Neural cell (in vitro differentiated cells): ENCODE data around the gene TUB.

ENCODE experiments used
- EP300 ChIP-seq: fragments of 450-650 bp; conservative IDR thresholded peaks from 2 replicates; pipeline ENCODE4 v1.6.1; 2014; ENCODE audit warnings: antibody characterized with exemption, mild to moderate bottlenecking, moderate library complexity; ENCODE audit not compliant: poor library complexity, severe bottlenecking
- EZH2 ChIP-seq: fragments of 200-600, 300-800 bp; shearing (Covaris generic), sonication (generic); IDR thresholded peaks from 2 replicates; pipeline ENCODE4 v1.6.1; 2014; ENCODE audit warnings: antibody characterized with exemption, low read length, borderline replicate concordance, mild to moderate bottlenecking; ENCODE audit not compliant: insufficient read depth, poor library complexity, severe bottlenecking
- POLR2AphosphoS5 ChIP-seq: IDR thresholded peaks from 2 replicates; pipeline ENCODE4 v1.6.1; 2012
- SMC3 ChIP-seq: fragments of 450-650 bp; conservative IDR thresholded peaks from 2 replicates; pipeline ENCODE4 v1.6.1; 2014; ENCODE audit warnings: antibody characterized with exemption, mild to moderate bottlenecking, moderate library complexity; ENCODE audit not compliant: poor library complexity
- TF ChIP-seq, protein P1 (sequence below): fragments of 450-650 bp; IDR thresholded peaks from 2 replicates; pipeline ENCODE4 v1.5.1; 2014; ENCODE audit warnings: antibody characterized with exemption, mild to moderate bottlenecking, moderate library complexity; ENCODE audit not compliant: poor library complexity, severe bottlenecking

DNA sequence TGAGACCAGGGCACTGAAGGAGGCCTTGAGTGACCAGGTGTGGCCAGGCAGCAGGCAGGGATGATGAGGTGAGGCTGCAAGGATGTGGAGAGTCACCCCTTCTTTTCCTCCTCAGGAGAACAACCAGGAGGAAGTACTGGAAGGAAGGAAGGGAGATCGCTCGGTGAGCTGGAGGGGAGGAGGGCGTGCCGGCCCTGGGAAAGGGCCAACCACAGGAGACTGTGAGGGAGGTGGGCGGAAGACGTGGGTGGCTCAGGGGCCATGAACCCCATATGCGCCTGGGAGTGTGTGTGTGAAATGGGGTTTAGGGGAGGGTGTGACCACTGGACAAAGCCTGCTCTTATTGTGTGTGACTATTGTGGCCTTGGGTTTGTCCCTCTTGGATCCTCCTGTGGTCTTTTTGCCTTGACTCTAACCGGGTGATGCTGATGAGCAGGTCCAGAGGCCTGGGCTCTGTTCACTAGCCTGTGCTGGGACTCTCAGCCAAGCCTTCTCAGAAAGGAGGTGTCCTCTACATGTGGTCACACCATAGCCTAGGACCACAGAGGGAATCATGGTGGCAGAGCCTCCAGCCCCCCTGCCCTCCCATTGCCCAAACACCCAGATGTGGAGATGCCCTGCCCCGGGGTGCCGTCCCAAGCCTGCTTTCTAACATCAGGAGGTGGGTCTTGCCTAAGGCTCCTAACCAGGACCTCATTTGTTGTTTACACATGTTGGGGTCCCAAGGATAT, 41.3 kb upstream of the TUB start:
- TF ChIP-seq, protein P1, sequence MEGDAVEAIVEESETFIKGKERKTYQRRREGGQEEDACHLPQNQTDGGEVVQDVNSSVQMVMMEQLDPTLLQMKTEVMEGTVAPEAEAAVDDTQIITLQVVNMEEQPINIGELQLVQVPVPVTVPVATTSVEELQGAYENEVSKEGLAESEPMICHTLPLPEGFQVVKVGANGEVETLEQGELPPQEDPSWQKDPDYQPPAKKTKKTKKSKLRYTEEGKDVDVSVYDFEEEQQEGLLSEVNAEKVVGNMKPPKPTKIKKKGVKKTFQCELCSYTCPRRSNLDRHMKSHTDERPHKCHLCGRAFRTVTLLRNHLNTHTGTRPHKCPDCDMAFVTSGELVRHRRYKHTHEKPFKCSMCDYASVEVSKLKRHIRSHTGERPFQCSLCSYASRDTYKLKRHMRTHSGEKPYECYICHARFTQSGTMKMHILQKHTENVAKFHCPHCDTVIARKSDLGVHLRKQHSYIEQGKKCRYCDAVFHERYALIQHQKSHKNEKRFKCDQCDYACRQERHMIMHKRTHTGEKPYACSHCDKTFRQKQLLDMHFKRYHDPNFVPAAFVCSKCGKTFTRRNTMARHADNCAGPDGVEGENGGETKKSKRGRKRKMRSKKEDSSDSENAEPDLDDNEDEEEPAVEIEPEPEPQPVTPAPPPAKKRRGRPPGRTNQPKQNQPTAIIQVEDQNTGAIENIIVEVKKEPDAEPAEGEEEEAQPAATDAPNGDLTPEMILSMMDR, result no peak
- no peak for TF ChIP-seq EZH2
- no peak for TF ChIP-seq SMC3
- no peak for TF ChIP-seq EP300
- no peak for TF ChIP-seq POLR2AphosphoS5
